Measurements from ENCODE around the gene PSMA1.
"Not testable (repeated sequence)": the region's sequence is repeated elsewhere in the genome, so short reads cannot be mapped to it uniquely, and the experiment has no call there.

The PSMA1 gene

DNA sequence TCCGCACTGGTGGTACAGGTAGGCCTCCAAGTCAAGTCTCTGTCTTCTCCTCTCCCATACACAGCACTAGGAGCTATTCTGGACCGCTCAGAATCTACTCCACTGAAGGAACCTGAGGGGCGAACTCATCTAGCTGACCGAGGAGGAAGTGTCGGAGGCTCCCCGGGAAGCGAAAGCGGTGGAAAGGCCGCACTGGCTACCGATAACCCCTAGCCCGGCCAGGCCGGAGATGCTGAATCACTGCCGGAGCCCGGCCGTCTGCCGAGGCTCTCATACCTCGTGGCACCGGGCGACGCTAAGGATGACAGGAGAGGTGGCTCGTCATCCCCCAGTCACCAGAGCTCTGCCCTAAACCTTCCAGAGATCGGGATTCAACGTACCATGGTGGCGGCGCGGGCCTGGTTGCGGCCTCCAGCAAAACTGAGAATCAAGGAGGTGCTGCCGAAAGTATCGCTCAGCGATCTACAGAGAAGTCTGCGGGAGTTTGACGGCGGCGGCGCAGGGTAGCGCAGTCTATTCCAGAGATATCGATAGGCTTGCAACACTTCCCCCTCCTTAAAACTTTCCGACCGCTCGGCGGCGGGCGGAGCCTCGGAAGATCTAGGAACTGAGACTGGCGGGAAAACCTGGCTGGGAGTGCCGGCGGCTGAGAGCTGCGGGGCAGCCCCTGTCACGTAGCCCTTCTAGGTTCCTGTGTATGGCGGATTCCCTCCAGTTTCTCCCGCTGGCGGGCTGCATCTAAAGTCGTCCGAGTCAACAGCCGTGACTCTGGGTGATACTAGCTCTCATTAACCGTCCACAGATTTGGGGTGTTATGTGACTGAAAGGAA, at the start of gene PSMA1:
PSMA1 (minus strand) TSS at position 470 of the 830 bp plus-strand sequence; CDS start at position 383, 87 bp downstream.
- peak; percentile 90 for DNase-seq

DNA sequence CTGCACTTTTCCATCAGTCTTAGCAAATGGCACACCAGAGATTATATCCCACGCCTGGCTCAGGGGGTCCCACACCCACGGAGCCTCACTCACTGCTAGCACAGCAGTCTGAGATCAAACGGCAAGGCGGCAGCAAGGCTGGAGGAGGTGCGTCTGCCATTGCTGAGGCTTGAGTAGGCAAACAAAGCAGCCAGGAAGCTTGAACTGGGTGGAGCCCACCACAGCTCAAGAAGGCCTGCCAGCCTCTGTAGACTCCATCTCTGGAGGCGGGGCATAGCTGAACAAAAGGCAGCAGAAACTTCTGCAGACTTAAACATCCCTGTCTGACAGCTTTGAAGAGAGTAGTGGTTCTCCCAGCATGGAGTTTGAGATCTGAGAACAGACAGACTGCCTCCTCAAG, 49.3 kb upstream of the PSMA1 start:
- DNase-seq, result not testable (repeated sequence)

DNA sequence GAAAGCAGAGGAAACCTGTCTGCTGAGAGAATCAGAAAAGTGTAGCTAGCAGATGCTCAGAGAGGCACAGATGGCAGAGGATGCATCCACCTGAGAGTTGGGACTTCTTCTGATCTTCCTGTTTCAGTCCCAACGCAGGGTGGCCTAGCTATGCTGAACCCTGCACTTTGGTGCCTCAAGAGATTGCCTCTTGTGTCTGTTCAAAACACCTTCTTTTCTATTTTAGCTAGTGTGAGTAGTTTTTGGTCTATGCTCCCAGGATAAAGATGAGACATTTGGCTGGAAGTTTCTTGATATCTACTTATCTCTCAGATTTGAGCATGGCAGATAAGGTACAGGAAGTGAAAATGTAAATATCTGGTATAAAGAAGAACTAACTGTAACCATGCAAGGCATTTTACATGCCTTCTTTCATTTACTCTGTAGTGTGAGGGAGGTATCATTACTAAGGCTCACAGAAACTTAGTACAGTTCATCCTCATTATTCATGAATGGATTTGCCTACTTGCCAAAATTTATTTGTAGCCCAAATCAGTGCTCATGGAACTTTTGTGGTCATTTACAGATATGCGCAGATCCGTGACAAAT, 47.0 kb upstream of the PSMA1 start:
- no peak for DNase-seq

DNA sequence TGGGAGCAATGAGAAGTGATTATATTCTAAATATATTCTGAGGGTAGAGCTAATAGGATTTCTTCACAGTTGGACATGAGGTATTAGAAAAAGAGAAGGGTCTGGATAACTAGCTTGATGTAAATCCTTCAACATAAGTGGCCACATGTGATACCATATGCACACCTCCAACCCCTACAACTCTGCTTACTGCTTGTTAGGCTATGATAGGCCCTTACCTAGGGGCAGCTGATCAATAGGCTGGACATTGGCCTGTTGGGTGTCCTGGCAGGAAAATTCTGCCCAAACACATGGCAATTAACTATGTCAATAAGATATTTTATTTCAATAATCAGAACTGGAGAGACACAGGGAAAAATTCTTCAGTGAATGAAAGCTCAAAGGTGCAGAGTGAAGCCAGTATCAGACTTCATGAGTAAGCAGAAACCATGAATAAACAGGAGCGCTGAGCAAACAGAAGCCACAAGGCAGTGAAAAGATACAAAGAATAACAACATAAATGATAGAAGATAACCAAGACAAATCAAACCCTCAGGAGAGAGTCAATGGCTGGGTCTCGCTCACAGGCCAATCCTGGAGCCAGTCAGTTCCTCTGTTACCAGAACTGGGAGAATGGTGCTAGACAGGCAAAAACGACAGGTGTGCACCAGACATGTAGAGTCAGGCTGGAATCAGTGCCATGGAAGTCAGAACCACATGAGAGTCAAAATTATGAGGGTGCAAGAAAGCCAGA, 46.3 kb upstream of the PSMA1 start:
- DNase-seq, result no peak

DNA sequence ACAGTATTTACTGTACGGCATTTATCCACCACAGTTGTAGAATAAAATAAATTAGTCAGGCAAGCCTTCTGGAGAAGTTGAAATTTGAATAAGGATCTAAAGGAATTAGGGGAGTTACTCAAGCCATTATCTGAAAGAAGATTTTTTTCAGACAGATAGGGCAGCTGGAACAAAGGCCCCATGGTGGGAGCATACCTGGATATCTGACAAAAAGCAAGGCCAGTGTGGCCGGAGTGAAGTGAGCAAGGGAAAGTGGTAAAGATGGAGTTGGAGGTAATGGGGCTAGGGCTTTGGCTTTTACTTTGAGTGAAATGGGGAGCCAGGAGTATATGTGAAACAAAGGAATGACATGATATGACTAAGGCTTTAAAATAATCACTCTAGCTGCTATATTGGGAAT, 45.7 kb upstream of the PSMA1 start:
- no peak for DNase-seq

DNA sequence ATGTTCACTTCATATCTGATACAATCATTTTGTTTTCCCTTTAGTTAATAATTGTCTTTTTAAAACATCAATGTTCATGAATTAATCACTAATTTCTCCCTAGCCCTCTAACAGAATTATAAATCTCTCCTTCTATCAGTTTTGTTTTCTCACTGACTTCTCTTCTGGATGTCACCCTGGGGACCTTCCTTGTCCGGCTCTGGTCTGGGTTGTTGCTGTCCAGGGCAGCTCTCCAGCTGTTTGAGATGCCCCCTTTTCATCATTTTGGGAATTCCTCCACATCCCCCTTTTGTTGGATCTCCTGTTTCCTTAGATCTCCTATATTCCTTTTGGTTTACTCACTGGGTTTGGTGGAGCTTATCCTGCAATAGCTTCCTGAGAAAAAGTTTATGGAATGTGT, 35.6 kb upstream of the PSMA1 start:
- DNase-seq, result no peak

DNA sequence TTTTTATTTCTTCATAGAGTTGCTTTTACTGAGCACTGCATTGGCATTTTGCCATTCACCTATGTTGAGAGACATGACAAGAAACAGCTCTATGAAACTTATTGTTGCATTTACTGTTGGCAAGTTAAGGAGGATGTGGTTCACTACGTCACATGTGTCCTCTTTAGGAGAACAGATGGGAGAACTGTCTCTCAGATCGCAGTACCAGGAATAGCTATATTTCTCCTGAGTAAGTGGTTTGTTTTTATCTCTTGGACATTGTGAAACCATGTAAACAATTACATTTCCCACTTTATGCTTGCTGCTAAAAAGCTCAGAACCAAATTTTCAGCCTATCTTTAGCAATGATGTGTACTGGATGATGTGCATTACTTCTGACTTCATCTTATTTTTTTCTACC, 34.8 kb upstream of the PSMA1 start:
- no peak for DNase-seq

DNA sequence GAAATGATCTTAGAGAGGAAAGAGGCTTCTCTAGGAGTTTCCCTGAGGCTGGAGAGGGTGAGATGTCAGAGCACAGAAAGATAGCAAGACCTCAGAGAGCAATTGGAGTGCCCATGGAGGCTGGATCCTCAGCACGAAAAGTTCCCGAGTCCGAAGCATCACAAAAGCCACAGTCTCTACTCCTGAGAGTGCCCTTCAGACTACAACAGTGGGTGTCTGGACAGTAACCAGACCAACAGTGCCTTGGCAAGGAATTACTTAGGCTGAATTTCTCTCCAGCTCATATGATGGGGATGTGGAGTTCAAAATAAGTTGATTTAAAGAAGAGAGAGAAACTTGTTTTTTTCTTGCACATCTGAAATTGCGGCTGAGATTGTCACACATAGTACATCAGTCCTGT, 31.9 kb upstream of the PSMA1 start:
- no peak for DNase-seq

DNA sequence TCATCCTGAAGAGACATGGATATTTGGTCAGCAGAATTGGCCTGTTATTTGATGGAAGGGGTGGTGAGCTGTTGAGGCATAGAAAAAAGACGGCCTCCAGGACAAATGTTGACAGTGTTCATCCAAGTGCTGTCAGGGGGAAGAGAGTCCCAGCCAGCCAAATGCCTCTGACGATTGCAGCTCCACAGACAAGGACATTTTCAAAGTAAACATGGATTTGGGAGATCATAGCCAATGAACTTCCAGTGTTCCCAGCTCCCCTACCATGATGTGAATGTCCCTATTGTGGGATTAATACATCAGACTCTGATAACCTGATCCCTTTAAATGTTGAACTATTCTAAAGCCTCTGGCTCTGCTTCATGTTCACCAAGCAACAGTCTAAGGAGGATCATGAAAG, 31.2 kb upstream of the PSMA1 start:
- DNase-seq, result no peak

DNA sequence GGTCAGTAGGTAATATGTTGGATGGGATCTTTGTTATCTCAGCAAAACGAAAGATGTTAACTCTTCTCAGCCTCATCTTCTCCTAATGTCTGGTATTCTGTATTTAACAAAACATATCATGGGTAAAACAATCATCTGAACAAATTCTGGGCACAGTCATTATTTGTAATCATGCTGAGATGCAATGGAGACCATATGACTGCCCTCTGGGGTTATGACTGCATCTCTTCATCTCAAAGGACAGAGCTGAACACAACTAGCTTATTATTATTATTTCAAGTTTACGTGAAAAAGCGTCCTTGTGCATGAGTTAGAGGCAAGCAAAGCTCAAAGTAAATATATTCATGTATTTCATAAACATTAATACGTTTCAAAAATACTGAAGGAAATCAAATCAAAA, 29.7 kb upstream of the PSMA1 start:
- DNase-seq, result no peak

DNA sequence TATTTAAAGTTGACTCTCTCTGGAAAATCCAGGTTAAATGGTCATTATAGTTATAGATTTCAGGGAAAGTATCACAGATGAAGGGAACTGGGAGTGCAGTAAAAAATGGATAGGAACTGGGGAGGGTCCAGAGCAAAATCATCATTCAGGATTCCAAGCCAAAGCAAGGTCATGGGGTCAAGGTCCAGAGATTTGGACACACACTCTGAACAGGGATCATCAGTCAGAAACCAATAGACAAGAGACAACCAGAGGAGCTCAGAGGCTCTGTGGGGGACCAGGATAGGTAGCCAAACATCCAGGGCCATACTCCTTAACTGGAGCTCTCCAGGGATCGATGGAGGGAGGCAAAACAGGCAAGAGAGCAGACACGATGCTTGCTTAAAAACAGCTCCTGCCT, 27.3 kb upstream of the PSMA1 start:
- DNase-seq, result no peak

DNA sequence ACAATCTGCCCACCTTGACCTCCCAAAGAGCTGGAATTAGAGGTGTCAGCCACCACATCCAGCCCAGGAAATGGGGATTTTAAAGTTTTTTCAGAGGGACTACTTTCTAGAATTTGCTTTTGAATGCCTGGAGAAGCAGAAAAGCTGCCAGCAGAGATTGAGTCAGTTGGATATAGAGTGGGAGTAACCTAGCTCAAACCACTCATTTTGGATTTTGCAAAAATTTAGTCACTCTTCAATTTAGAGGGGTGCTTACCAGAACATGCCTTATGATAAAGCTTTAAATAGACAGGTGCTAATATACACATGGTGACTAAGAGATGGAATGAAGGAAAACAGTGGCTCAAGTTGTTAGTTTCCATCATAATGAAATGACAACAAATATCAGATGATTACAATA, 26.5 kb upstream of the PSMA1 start:
- DNase-seq, result no peak

DNA sequence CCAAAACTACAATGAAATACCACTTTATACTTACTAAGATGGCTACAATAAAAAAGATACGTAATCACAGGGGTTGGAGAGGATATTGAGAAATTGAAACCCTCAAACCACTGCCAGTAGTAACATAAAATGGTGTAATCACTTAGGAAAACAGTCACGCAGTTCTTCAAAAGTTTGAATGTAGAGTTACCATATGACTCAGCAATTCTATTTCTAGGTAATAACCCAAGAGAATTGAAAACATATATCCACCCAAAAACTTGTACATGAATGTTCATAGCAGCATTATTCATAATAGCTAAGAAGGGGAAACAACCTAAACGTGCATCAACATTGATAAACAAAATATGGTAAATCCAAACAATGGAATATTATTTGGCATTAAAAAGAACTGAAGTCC, 24.4 kb upstream of the PSMA1 start:
- no peak for DNase-seq

DNA sequence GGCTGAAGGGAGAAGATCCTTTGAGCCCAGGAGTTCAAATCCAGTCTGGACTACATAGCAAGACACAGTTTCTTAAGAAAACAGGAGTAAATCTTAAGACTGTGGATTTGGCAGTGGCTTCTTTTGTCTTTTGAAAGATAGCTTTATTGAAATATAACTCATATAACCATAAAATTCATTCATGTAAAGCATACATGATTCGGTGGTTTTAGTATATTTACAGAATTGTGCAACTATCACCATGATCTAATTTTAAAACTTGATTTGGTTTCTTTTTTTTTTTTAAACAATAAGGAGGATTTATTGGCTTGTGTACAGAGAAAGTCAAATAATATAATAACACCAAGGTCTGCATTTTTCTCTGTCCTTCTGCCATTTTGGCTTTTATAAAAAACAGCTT, 23.1 kb upstream of the PSMA1 start:
- DNase-seq, result no peak

DNA sequence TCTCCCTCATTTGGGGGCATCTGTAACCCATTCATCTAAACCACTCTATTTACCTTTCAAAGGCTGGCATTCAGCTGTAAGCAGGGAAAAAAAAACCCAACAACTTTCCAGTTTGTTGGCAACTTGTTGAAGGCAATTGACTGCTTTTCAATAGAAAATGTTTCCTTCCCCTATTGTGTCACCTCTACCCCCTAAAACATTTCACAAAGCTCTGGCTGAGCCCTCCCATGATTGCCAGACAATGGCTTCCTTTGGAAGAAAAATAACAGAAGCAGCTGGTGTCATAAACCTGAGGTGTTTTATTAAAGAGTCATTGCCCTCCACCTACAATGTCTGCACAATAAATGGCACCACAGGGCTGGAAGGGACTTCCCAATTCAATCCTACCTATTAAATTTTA, 22.1 kb upstream of the PSMA1 start:
- DNase-seq, result peak; percentile 69

DNA sequence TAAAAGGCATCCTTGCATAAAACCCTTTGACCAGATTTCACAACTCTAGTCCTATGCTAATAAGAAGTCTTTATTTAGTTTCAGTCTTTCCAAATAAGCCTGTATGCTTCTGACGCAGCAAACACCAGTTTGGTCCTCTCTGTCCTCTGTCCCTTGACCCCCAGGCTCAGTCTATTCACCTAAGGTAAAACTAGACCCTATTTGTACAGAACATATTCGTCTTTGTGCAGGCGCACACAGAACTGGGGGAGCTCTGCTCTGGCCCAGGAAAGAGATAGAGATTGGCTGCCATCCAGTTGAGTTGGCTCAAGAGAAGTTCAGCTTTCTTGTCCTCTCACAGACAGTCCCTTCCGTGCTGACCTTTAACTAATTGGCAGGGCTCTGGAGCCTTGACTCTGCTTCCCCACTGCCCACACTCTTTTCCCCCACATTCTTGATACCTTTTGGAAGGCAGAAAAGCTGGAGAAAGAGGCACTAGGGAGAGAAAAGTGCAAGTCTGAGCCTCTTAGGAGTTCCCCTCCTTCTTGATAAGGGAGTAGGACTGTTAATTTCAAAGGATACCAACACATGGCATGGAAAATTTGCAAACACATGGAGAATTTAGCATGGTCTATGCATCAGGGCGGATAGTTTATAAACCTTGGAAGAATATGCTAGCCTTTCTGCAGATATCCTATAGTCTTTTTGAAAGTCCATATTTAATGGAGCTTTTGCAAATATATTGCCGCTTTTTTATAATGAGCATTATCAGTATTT, 21.2 kb upstream of the PSMA1 start:
- DNase-seq, result no peak

DNA sequence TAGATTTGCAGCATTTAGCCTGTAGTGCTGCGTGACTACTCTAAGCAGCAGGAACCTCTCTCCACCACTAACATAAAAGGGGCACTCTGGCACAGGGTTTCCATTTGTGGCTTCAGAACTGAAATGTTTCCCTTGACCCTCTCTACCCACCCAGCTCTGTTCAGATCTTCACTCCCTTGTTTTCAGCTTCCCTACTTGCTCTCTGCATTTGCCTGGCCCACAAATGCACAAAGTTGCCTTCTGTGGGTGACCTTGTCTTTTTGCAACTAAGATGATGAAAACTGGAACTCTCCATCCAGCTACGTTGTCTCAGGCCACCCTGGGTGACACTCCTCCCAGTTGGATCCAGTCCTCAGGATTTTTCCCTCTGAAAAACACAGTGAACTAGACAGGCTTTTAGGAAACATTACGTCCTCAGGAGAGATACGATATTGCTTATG, 19.8 kb upstream of the PSMA1 start:
- no peak for DNase-seq

DNA sequence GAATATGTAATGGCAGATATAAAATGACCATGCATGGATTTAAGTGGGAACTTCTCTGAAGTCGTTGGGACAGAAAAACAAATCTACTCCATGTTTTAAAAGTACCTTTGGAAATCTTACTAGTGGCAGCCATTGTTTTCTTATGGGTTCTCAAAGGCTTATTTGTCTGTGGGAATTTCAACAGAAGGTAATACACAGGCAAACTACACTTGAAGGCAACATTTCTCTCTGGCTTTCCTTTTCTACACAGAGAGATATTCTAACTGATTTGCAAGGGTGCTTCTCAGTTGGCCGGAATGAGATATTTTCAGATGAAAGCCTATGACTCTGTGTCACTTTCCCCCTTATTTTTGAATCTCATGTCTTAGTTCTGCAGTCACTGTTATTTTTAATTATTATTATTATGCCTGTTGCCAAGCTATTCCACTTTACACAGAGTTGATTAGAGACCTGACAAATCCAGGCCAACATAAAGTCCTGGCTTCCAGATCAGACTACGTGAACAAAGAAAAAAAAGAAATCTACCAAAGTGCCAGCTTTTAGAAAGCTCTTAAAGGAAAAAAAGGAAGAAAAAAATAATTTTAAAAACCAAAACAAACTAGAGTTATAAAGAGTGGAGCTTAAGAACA, 18.9 kb upstream of the PSMA1 start:
- no peak for DNase-seq

DNA sequence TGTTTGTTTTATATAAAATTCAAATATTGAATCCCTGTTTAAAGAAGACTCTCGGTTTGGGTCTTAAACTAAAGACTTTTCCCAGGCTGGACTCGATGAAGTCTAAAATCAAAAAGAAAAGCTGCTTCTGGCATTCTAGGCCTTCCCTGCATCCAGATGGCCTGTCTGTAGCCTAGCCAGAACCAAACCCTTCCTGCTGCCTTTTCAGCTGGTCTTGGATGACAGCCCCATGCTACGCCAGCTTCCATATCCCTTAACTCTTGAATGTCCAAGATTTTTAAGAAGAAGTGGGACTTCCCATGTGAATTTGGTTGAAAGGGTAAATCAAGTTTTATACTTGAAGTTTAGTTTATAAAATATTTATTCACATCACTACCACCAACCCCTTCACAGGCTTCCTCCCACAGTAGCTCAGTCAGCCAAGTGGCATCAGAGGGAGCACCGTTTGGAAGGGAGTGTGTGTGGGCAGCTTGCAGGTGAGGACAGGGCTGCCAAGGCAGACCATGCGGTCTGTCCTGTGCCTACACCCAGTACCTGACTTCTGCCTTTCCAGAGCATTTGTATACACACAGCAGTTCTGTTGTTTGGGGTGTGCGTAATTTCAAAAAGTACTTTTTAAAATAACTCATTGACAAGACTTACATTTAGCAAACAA, 18.2 kb upstream of the PSMA1 start:
- no peak for DNase-seq

DNA sequence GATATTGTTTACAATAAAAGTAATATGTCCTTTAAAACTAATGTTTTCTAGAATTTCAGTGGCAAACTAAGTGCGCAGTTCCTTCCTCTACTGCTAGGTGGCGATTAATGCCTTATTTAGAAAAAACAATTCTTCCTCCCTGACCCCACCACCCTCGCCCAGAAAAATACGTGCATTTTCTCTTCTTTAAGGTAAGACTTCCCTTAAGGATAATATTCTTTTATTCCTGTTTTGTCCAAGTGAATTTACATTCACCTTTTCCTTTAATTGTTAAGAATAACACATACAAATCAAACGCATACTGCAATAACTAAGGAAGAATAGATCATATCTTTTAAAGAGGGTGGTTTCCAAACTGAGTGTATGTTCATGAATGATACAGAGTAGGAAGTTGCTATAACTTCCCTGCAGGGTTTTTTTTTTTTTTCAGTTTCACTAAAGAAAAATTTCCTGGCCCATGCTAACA, 17.0 kb upstream of the PSMA1 start:
- no peak for DNase-seq

DNA sequence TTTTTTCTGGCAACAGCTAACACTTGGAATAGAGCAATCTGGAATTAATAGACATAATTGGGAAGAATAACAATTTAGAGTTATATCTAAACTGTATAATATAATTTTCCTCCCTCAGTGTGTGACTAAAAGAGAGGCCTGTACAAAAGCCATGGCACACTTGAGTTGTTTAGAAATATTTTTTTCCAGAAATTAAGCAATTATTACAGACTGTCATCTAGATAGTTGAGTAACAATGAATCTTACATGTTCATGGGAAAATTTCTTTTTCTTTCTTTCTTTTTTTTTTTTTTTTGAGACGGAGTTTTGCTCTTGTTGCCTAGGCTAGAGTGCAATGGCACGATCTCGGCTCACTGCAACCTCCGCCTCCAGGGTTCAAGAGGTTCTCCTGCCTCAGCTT, 15.0 kb upstream of the PSMA1 start:
- DNase-seq, result not testable (repeated sequence)

DNA sequence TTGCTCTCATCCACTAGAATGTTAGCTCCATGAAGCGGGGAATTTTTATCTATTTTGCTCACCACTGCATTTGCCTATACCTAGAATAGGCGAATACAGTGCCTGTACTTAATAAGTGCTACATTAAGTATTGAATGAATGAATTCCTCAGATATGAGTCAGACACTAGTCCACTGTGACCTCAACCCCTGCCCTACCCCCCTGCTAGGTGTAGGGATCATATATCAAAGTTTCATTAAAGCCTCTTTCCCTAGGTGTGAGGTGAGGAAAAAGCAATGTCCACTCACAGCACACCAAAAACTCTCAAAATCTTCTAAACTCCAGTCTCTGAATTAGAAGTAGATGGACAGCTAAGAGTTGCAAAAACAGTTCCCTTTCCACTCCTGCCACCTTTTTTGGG, 9.8 kb upstream of the PSMA1 start:
- no peak for DNase-seq

All from NCI-H2081 treated with DMSO at 0.1 percent for 48 hours (cell line).